Progenitor cell of endocrine pancreas (in vitro differentiated cells): ENCODE data around the gene ITPR3. TPM values are rescaled to one million over a fixed set of nuclear protein-coding genes. Genes with fewer than 3 reads are reported as not detected.
A peak's percentile ranks its signal among the peaks of the same experiment; 100 is the strongest.

Source experiments
- DNase-seq: peaks from one replicate; pipeline ENCODE4 v3.0.0; 2021; ENCODE audit warnings: low spot score; ENCODE audit not compliant: unreplicated experiment
- H3K27ac Mint-ChIP-seq: 2 replicates; pipeline ENCODE4 v1.8.0; 2021; ENCODE audit warnings: mild to moderate bottlenecking, moderate library complexity, mixed read lengths
- H3K27me3 Mint-ChIP-seq: 2 replicates; pipeline ENCODE4 v1.8.0; 2021; ENCODE audit warnings: mixed read lengths
- H3K36me3 Mint-ChIP-seq: 2 replicates; pipeline ENCODE4 v1.8.0; 2022; ENCODE audit warnings: mixed read lengths; ENCODE audit not compliant: insufficient read depth
- H3K4me1 Mint-ChIP-seq: 2 replicates; pipeline ENCODE4 v1.8.0; 2021; ENCODE audit warnings: low read depth, mixed read lengths
- H3K4me3 Mint-ChIP-seq: 2 replicates; pipeline ENCODE4 v1.8.0; 2021; ENCODE audit warnings: low read depth, mild to moderate bottlenecking, moderate library complexity, mixed read lengths
- H3K9me3 Mint-ChIP-seq: 2 replicates; pipeline ENCODE4 v1.8.0; 2021; ENCODE audit warnings: low read depth, mixed read lengths
- CTCF ChIP-seq: fragments of 200-600 bp; sonication (generic); IDR thresholded peaks from one replicate; pipeline ENCODE4 v1.5.0; 2021; ENCODE audit warnings: antibody characterized with exemption, mild to moderate bottlenecking; ENCODE audit not compliant: unreplicated experiment
- total RNA-seq: library from RNA; stranded (reverse); gene quantifications from 2 replicates; pipeline ENCODE4 v1.2.1, GENCODE V29; 2021

The ITPR3 gene
- total RNA-seq, 1 donor from 2014 or later = 28.3 TPM

- Mint-ChIP-seq H3K27me3 (no peaks in the 10 kb centered on the region), H3K9me3 (no peaks in the 10 kb centered on the region)
Measured at GRCh38 chr6:33712914-33713313, 91.8 kb downstream of the ITPR3 start.

GRCh38 chr6:33713786-33714185 is 92.7 kb downstream of the ITPR3 start:
- Mint-ChIP-seq H3K36me3 (peaks cover 7% of the 10 kb centered on the region), H3K27me3 (no peaks in the 10 kb centered on the region), H3K4me3 (no peak overlapping the region), H3K4me1 (peaks cover 37% of the 10 kb centered on the region), H3K9me3 (no peaks in the 10 kb centered on the region), H3K27ac (no peak overlapping the region)
- no peak for DNase-seq
- TF ChIP-seq CTCF = no peak

More at GRCh38 chr6:33712914-33713313, 91.8 kb downstream of the ITPR3 start:
- Mint-ChIP-seq H3K4me3 (no peak overlapping the region), H3K27ac (no peak overlapping the region), H3K36me3 (peaks cover 9% of the 10 kb centered on the region), H3K4me1 (peaks cover 36% of the 10 kb centered on the region)
- no peak for DNase-seq
- no peak for TF ChIP-seq CTCF

GRCh38 chr6:33714385-33715040 is 93.4 kb downstream of the ITPR3 start:
- H3K36me3 Mint-ChIP-seq = peaks cover 4% of the 10 kb centered on the region
- peaks cover 37% of the 10 kb centered on the region for H3K4me1 Mint-ChIP-seq
- no peak for TF ChIP-seq CTCF

GRCh38 chr6:33716379-33716778 is 95.3 kb downstream of the ITPR3 start:
- TF ChIP-seq CTCF = no peak
- no peak for DNase-seq
- H3K9me3 Mint-ChIP-seq = no peaks in the 10 kb centered on the region
- no peaks in the 10 kb centered on the region for H3K27me3 Mint-ChIP-seq
- peaks cover 36% of the 10 kb centered on the region for H3K4me1 Mint-ChIP-seq
- no peak overlapping the region for H3K4me3 Mint-ChIP-seq
- H3K27ac Mint-ChIP-seq = peak overlapping the region; percentile 77
- no peaks in the 10 kb centered on the region for H3K36me3 Mint-ChIP-seq

More at GRCh38 chr6:33714385-33715040, 93.4 kb downstream of the ITPR3 start:
- DNase-seq = no peak
- Mint-ChIP-seq H3K9me3 (no peaks in the 10 kb centered on the region), H3K27me3 (no peaks in the 10 kb centered on the region), H3K27ac (no peak overlapping the region), H3K4me3 (no peak overlapping the region)

GRCh38 chr6:33716890-33717632 is 95.9 kb downstream of the ITPR3 start:
- H3K36me3 Mint-ChIP-seq = no peaks in the 10 kb centered on the region
- H3K27ac Mint-ChIP-seq = peak overlapping the region; percentile 43
- no peaks in the 10 kb centered on the region for H3K9me3 Mint-ChIP-seq
- peaks cover 40% of the 10 kb centered on the region for H3K4me1 Mint-ChIP-seq
- no peaks in the 10 kb centered on the region for H3K27me3 Mint-ChIP-seq
- H3K4me3 Mint-ChIP-seq = no peak overlapping the region
- no peak for DNase-seq
- TF ChIP-seq CTCF = no peak
